A673 (cell line): ENCODE data around the gene CCS. TPM values are rescaled to one million over a fixed set of nuclear protein-coding genes. Genes with fewer than 3 reads are reported as not detected.
"Not testable (repeated sequence)": the region's sequence is repeated elsewhere in the genome, so short reads cannot be mapped to it uniquely, and the experiment has no call there.

ENCODE experiments used
- BruUV-seq: library from RNA; stranded (reverse); fragments of 400-500 nt; replicated peaks from 2 replicates; lab custom pipeline; 2021; lab: Mats Ljungman, UMichigan
- CTCF ChIA-PET: fragments of 300-600 bp; sonication (Branson Sonifier 250); formaldehyde crosslinking; loops from one replicate; lab custom pipeline; 2022; ENCODE audit warnings: antibody characterized with exemption; lab: Charles Lee
- POLR2A ChIA-PET: fragments of 300-600 bp; sonication (Branson Sonifier 250); formaldehyde crosslinking; loops from one replicate; lab custom pipeline; 2022; ENCODE audit warnings: antibody characterized with exemption; ENCODE audit not compliant: low non-redundant PET; lab: Charles Lee
- DNase-seq: peaks from one replicate; pipeline ENCODE4 v3.0.0-alpha.2; 2015; ENCODE audit warnings: low spot score
- H3K27ac ChIP-seq: fragments of 200-600 bp; sonication (generic); 2 replicates; pipeline ENCODE4 v1.5.1; 2016; ENCODE audit warnings: mixed run types, low read depth, mild to moderate bottlenecking, mixed read lengths, antibody characterized with exemption, low read length; ENCODE audit not compliant: poor library complexity, severe bottlenecking
- H3K27me3 ChIP-seq: fragments of 200-600 bp; sonication (generic); replicated peaks from 2 replicates; pipeline ENCODE4 v1.6.1; 2017; ENCODE audit warnings: mixed run types, low read depth, mild to moderate bottlenecking, mixed read lengths, antibody characterized with exemption, low read length; ENCODE audit not compliant: insufficient read depth, poor library complexity
- H3K36me3 ChIP-seq: fragments of 200-600 bp; sonication (generic); 2 replicates; pipeline ENCODE4 v1.6.1; 2016; ENCODE audit warnings: mixed run types, mild to moderate bottlenecking, mixed read lengths, antibody characterized with exemption, low read length; ENCODE audit not compliant: insufficient read depth, poor library complexity, severe bottlenecking
- H3K4me1 ChIP-seq: fragments of 200-600 bp; sonication (generic); 2 replicates; pipeline ENCODE4 v1.6.1; 2017; ENCODE audit warnings: mixed run types, mild to moderate bottlenecking, mixed read lengths, antibody characterized with exemption, low read length; ENCODE audit not compliant: insufficient read depth, poor library complexity, severe bottlenecking
- H3K4me3 ChIP-seq: fragments of 200-600 bp; sonication (generic); 2 replicates; pipeline ENCODE4 v1.5.1; 2016; ENCODE audit warnings: low read depth, mixed run types, mild to moderate bottlenecking, mixed read lengths, low read length; ENCODE audit not compliant: poor library complexity, severe bottlenecking
- H3K9me3 ChIP-seq: fragments of 200-600 bp; sonication (generic); 2 replicates; pipeline ENCODE4 v1.6.1; 2016; ENCODE audit warnings: mixed run types, low read depth, mild to moderate bottlenecking, mixed read lengths, antibody characterized with exemption, low read length; ENCODE audit not compliant: poor library complexity, severe bottlenecking
- CTCF ChIP-seq: fragments of 300-800, 200-600 bp; sonication (generic); conservative IDR thresholded peaks from 2 replicates; pipeline ENCODE4 v1.5.1; 2017; ENCODE audit warnings: low read depth, mild to moderate bottlenecking, antibody characterized with exemption, low read length, moderate library complexity, mixed read lengths
- EZH2 ChIP-seq: fragments of 200-600 bp; sonication (generic); IDR thresholded peaks from 2 replicates; pipeline ENCODE4 v1.6.1; 2017; ENCODE audit warnings: borderline replicate concordance, low read depth, mild to moderate bottlenecking, mixed read lengths, antibody characterized with exemption, low read length; ENCODE audit not compliant: poor library complexity, severe bottlenecking
- intact Hi-C: fragments of 100-400 bp; cut with micrococcal nuclease; formaldehyde crosslinking; loops from one replicate; pipeline ENCODE4 v1.10.0; 2022; ENCODE audit not compliant: unreplicated experiment
- total RNA-seq: library from RNA; stranded (reverse); gene quantifications from 2 replicates; pipeline ENCODE4 v1.2.3, GENCODE V29; 2021

Gene CCS
- total RNA-seq, 1 experiment from 2014 or later: 43.8 TPM

- Histone ChIP-seq H3K27me3 (no peaks in the 10 kb centered on the region), H3K36me3 (peaks cover 60% of the 10 kb centered on the region), H3K4me3 (peak overlapping the region; percentile 67), H3K27ac (peak overlapping the region; percentile 95), H3K4me1 (peaks cover 44% of the 10 kb centered on the region), H3K9me3 (no peaks in the 10 kb centered on the region)
- CTCF ChIA-PET: interaction anchor here (0.7 kb wide), 1 partner anchor 173 kb away, joined by 3 read pairs; the partner anchor contains the start of gene PELI3
- POLR2A ChIA-PET: interaction anchor here (0.6 to 0.7 kb wide), 3 partner anchors 47 to 218 kb away, joined by 3 to 7 read pairs (median 3); no protein-coding TSS in a partner anchor
- intact Hi-C loops: loop anchor here (2.0 kb wide), 1 partner anchor 22 kb away; the partner anchor contains the start of gene RBM14
- TSS peak; percentile 49 for BruUV-seq
- no peak for TF ChIP-seq EZH2
- no peak for TF ChIP-seq CTCF
- DNase-seq: peak; percentile 57
Observed at GRCh38 chr11:66639066-66639813, 46.3 kb downstream of the CCS start.

GRCh38 chr11:66639814-66640340 is 46.9 kb downstream of the CCS start:
- peak overlapping the region; percentile 67 for H3K4me3 ChIP-seq
- H3K27ac ChIP-seq, CTCF ChIA-PET, H3K27me3 ChIP-seq, DNase-seq, POLR2A ChIA-PET, BruUV-seq, H3K9me3 ChIP-seq: not testable (repeated sequence)
- H3K4me1 ChIP-seq: peaks cover 44% of the 10 kb centered on the region
- peaks cover 60% of the 10 kb centered on the region for H3K36me3 ChIP-seq
- intact Hi-C loops: loop anchor here (2.0 kb wide), 1 partner anchor 23 kb away; the partner anchor contains the start of gene RBM14

- CTCF ChIA-PET: no interaction called here
- H3K36me3 ChIP-seq: peaks cover 74% of the 10 kb centered on the region
Observed at GRCh38 chr11:66641834-66642233, 48.8 kb downstream of the CCS start.

More at GRCh38 chr11:66641834-66642233, 48.8 kb downstream of the CCS start:
- DNase-seq: no peak
- Histone ChIP-seq H3K27ac (no peak overlapping the region), H3K4me3 (peak overlapping the region; percentile 67), H3K9me3 (no peaks in the 10 kb centered on the region), H3K27me3 (no peaks in the 10 kb centered on the region), H3K4me1 (peaks cover 44% of the 10 kb centered on the region)
- POLR2A ChIA-PET: no interaction called here
- intact Hi-C loops: no loop called here
- TF ChIP-seq EZH2: no peak
- TF ChIP-seq CTCF: no peak
- no TSS peak for BruUV-seq
